Fibroblast of villous mesenchyme (primary cell): ENCODE results near the gene TAMALIN. TPM values are rescaled to one million over a fixed set of nuclear protein-coding genes. Genes with fewer than 3 reads are reported as not detected.

ENCODE experiments used
- DNase-seq: peaks from one replicate; pipeline ENCODE4 v3.0.0-alpha.2; 2010; ENCODE audit warnings: low read depth
- H3K4me3 ChIP-seq: 2 replicates; pipeline ENCODE4 v1.5.1; 2011; ENCODE audit warnings: low read depth, mild to moderate bottlenecking, low read length
- CTCF ChIP-seq: IDR thresholded peaks from 2 replicates; pipeline ENCODE4 v1.5.1; 2012; ENCODE audit warnings: low read depth, mild to moderate bottlenecking, low read length; ENCODE audit not compliant: insufficient read depth
- total RNA-seq: library from RNA; depleted of rRNA; stranded (reverse); fragments of >200 nt; gene quantifications from 2 replicates; pipeline ENCODE4 v1.2.3, GENCODE V29; 2012

TAMALIN gene
- total RNA-seq, 1 donor = 2.2 TPM

GRCh38 chr12:52059582-52060497, 53.1 kb downstream of the TAMALIN start:
- peak; percentile 89 for DNase-seq
- TF ChIP-seq CTCF = no peak
- H3K4me3 ChIP-seq = no peak overlapping the region

GRCh38 chr12:52060498-52061177, 53.9 kb downstream of the TAMALIN start:
- DNase-seq = peak; percentile 48
- TF ChIP-seq CTCF = no peak
- no peak overlapping the region for H3K4me3 ChIP-seq

GRCh38 chr12:52061470-52062166, 54.9 kb downstream of the TAMALIN start:
- no peak for TF ChIP-seq CTCF
- no peak for DNase-seq
- no peak overlapping the region for H3K4me3 ChIP-seq

GRCh38 chr12:52062167-52063081, 55.7 kb downstream of the TAMALIN start:
- DNase-seq = no peak
- no peak overlapping the region for H3K4me3 ChIP-seq
- no peak for TF ChIP-seq CTCF

- H3K4me3 ChIP-seq = no peak overlapping the region
- DNase-seq = no peak
- TF ChIP-seq CTCF = no peak
These were observed 56.6 kb downstream of the TAMALIN start for GRCh38 chr12:52063082-52063924.
